KOPT-K1 (cell line): Measurements from ENCODE around the gene CEND1.
A peak's percentile ranks its signal among the peaks of the same experiment; 100 is the strongest.

Experiments
- H3K27ac ChIP-seq: fragments of 200-600 bp; sonication (generic); 2 replicates; pipeline ENCODE4 v1.5.1; 2016; ENCODE audit warnings: antibody characterized with exemption, mild to moderate bottlenecking, low read depth, low read length; ENCODE audit not compliant: poor library complexity, severe bottlenecking
- H3K36me3 ChIP-seq: fragments of 200-600 bp; sonication (generic); 2 replicates; pipeline ENCODE4 v1.5.1; 2017; ENCODE audit warnings: antibody characterized with exemption, mild to moderate bottlenecking, low read length, moderate library complexity; ENCODE audit not compliant: insufficient read depth
- H3K9me3 ChIP-seq: fragments of 200-600 bp; sonication (generic); 2 replicates; pipeline ENCODE4 v1.5.1; 2017; ENCODE audit warnings: antibody characterized with exemption, low read length, mild to moderate bottlenecking; ENCODE audit not compliant: insufficient read depth, poor library complexity, severe bottlenecking

The CEND1 gene

GRCh38 chr11:796565-797295, 6.8 kb upstream of the CEND1 start:
- Histone ChIP-seq H3K27ac (peak overlapping the region; percentile 88), H3K36me3 (peaks cover 59% of the 10 kb centered on the region), H3K9me3 (no peaks in the 10 kb centered on the region)

GRCh38 chr11:795634-796564, 6.0 kb upstream of the CEND1 start:
- H3K9me3 ChIP-seq, result no peaks in the 10 kb centered on the region
- H3K36me3 ChIP-seq, result peaks cover 59% of the 10 kb centered on the region
- H3K27ac ChIP-seq, result peak overlapping the region; percentile 88

GRCh38 chr11:794766-795633, 5.1 kb upstream of the CEND1 start:
- H3K36me3 ChIP-seq, result peaks cover 51% of the 10 kb centered on the region
- peak overlapping the region; percentile 88 for H3K27ac ChIP-seq
- no peaks in the 10 kb centered on the region for H3K9me3 ChIP-seq

GRCh38 chr11:794013-794765, 4.3 kb upstream of the CEND1 start:
- peaks cover 43% of the 10 kb centered on the region; the same call in 1 of the 2 replicates for H3K36me3 ChIP-seq
- H3K27ac ChIP-seq, result no peak overlapping the region
- no peaks in the 10 kb centered on the region for H3K9me3 ChIP-seq

- Histone ChIP-seq H3K27ac (no peak overlapping the region), H3K36me3 (peaks cover 40% of the 10 kb centered on the region; the same call in 1 of the 2 replicates), H3K9me3 (no peaks in the 10 kb centered on the region)
These were observed 3.7 kb upstream of the CEND1 start for GRCh38 chr11:793556-793955.

DNA sequence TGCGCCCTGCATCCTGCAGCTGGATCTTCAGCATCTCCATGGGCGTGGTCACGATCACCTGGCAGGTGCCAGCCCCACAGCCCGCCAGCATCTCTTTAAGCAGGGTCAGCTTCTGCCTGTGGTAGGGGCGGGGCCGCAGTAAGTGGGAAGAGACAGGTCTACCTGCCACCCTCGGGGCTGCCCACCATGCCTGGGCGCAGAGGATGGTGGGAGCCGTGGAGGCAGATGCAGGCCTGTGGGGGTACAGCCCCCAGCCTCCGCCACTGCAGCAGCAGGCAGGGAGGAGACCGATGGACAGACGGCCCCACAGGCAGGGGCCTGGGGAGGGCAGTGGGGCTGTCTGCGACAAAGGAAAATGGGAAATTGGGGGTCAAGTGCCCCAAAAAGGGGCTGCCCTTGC, 3.0 kb upstream of the CEND1 start:
- H3K36me3 ChIP-seq, result peaks cover 40% of the 10 kb centered on the region; the same call in 1 of the 2 replicates
- H3K9me3 ChIP-seq, result no peaks in the 10 kb centered on the region
- H3K27ac ChIP-seq, result no peak overlapping the region

GRCh38 chr11:792535-792821, 2.6 kb upstream of the CEND1 start:
- no peaks in the 10 kb centered on the region for H3K9me3 ChIP-seq
- H3K27ac ChIP-seq, result no peak overlapping the region
- H3K36me3 ChIP-seq, result peaks cover 40% of the 10 kb centered on the region; the same call in 1 of the 2 replicates

DNA sequence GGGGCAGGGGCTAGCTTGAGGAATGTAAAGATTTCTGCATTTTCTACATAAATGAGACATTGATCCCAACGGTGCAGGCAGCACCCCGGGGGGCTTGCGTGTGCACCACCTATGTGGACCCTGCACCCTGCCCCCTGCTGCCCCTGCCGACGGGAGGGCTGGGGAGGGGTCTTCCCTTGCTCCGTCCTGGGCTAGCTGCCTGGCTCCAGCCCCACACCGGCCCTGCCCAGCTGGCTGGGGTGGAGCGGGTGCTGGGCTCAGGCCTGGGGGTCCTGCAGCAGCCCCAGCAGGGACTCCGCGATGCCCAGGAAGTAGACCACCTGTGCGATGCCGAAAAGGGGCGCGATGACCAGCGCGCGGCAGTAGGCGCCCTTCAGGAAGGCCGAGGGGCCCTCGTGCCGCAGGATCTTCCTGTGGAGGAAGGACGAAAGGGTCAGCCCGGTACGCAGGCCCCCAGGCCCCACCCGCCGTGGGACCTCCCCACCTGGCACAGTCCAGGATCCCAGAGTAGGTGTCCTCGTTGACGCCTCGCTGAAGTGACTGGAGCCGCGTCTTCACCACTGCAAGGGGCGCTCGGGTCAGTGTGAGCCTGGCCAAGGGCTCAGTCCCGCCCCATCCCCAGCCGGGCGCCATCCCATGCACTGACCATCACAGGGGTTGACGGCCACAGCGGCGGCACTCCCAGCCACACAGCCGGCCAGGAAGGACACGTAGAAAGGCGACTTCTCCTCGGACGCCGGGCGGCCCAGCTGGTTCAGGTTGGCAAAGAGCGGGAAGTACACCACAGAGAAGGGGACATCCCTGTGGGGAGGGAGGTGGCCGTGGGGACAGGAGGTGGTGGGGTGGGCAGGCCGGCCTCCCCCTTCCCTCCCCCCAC, 2.0 kb upstream of the CEND1 start:
- H3K9me3 ChIP-seq, result no peaks in the 10 kb centered on the region
- peaks cover 40% of the 10 kb centered on the region; the same call in 1 of the 2 replicates for H3K36me3 ChIP-seq
- no peak overlapping the region for H3K27ac ChIP-seq

DNA sequence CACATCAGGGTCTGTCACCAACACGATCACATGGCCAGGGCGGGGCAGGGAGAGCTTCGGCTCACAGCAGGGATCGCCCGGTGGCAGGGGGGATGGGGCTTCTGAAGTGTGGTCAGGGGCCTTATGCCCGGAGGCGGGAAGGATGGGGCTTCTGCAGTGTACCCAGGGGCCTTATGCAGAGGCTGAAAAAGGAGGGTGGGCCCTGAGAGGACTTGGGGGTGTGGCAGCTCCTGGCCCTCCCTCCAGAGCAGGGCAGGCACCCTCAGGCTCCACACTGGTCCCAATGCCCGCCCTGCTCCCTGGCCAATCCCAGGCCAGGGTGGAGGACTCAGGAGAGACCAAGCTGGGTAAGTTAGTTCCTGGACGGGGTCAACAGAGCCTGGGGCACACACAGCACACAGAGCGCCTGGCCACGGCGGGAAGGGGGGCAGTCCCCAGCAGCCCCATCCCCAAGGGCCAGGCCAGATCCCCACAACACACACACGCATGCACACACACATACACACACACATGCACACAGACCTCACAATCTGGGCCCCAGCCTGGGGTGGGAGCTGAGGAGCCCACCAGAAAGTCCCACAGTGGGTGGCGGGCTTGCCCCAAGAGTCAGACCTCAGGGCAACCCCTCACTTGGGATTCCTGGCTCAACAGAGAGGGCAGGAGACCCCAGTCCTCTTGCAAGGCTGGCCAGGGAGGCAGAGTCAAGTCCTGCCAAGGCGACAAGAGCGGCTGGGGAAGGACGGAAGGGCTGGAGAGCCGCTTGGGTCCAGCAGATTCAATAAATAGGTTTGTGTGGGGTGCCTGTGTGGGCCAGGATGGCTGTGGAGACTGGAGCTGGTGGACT, 1.1 kb upstream of the CEND1 start:
- Histone ChIP-seq H3K9me3 (no peaks in the 10 kb centered on the region), H3K27ac (no peak overlapping the region), H3K36me3 (peaks cover 40% of the 10 kb centered on the region; the same call in 1 of the 2 replicates)

DNA sequence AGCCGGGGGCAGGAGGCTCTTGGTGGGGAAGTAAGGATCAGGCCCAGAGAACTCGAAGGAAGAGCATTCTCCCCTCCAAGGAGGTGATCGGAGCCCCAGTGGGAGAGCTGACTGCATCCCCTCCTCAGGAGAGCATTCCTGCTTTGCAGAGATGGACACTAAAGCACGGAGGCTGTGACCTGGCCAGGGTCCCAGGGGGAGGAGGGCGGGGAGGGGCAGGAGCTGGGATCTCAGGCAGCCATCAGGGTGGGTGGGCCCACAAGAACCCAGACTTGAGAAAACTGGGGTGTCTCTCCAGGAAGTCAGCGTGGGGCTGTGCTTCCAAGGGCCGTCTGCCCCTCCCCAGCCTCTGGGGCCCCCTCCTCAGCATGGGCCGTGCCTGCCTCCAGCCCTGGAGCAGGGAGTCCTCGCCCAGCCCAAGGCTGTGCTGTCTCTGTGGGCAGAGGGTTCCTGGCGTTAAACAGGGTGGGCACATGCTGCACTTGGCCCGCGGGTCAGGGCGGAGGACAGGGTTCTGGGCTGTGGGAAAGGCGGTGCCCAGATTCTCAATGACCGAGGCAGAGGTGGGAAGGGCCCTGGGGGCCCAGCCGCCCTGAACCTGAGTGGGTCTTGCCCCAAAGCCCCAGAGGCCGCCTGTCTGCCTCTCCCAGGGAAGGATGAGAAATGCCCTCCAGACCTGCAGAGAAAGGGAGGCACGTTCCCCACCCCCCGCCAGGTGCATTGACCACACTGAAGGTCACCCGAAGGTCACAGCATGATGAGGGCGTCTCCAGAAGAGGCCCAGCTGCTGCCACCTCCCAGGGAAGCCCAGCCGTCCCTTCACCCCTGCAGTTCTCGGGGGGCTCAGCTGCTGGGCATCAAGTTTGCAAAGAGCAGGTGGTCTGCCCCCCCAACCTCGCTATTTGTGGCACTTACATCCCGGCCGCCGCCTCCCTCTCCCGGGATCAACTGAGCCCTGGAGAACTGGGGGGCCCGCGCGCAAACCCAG, 643 bp downstream of the CEND1 start:
- H3K9me3 ChIP-seq, result no peaks in the 10 kb centered on the region
- peaks cover 34% of the 10 kb centered on the region; the same call in 1 of the 2 replicates for H3K36me3 ChIP-seq
- no peak overlapping the region for H3K27ac ChIP-seq

- H3K27ac ChIP-seq, result no peak overlapping the region
- H3K36me3 ChIP-seq, result peaks cover 23% of the 10 kb centered on the region; the same call in 1 of the 2 replicates
These were observed 1.8 kb downstream of the CEND1 start for GRCh38 chr11:788009-788640.

More at GRCh38 chr11:788009-788640, 1.8 kb downstream of the CEND1 start:
- H3K9me3 ChIP-seq, result no peaks in the 10 kb centered on the region
